NB4 (cell line): ENCODE data around the gene ATL1.

Experiments used
- DNase-seq: peaks from one replicate; pipeline ENCODE4 v3.0.0; 2010; ENCODE audit warnings: low read depth
- H3K4me3 ChIP-seq: one replicate; pipeline ENCODE4 v1.5.1; 2011; ENCODE audit warnings: mild to moderate bottlenecking, low read depth, low read length, moderate library complexity
- MYC ChIP-seq: IDR thresholded peaks from 2 replicates; pipeline ENCODE4 v1.6.1; 2011; ENCODE audit warnings: low read depth, low read length
- POLR2A ChIP-seq: IDR thresholded peaks from 2 replicates; pipeline ENCODE4 v1.6.1; 2011; ENCODE audit warnings: mild to moderate bottlenecking; ENCODE audit not compliant: insufficient read length; ENCODE audit errors: extremely low read depth
- TF ChIP-seq, protein P1 (sequence below): IDR thresholded peaks from one replicate; pipeline ENCODE4 v1.5.1; 2012; ENCODE audit warnings: low read depth, low read length
- TF ChIP-seq, protein P2 (sequence below): IDR thresholded peaks from 2 replicates; pipeline ENCODE4 v1.6.1; 2011; ENCODE audit warnings: low read depth, low read length

Gene ATL1

DNA sequence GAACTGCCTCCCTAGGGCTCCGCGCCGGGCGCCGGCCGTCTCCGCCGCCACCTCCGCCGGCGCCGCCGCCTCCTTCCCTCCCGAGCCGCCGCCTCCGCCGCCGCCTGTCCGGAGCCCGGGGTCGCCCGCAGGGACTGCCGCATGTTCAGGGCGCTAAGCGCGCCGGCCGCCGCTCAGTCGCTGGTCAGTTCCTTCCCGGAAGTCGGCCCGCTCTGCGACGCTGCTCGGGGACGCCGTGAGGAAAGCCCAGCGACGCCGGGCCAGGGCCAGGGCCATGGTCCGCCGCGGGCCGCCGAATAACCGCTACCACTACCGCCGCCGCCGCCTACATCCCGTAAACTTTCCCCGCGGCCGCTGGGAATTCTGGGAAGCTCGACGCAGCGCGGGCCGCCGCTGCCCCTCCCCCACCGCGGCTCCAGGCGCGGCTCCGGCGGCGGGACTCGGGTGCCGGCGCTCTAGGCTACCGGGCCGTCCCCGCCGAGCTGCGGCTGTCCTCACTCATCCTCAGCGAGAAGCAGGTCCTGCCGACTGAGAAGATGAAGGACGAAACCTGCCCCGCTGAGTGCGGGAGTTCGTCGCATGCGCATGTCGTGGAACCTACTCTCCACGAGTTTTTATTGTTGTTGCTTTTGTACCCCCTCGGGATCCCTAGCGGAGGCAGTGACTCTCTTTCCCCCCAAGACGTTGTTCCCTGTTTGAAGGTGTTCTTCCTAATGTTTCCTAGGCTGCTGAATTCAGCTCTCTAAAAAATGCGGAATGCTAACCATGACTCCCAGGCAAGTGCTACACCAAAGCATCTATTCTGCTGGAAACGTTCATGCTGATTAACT lies 108.3 kb downstream of the ATL1 start, which contains the start of gene SAV1:
Gene SAV1, minus strand, starts transcription at position 311 of the 830 bp plus-strand sequence. CDS start 339 bp downstream, outside the sequence.
- TF ChIP-seq POLR2A: peak; percentile 92
- TF ChIP-seq, protein P1, sequence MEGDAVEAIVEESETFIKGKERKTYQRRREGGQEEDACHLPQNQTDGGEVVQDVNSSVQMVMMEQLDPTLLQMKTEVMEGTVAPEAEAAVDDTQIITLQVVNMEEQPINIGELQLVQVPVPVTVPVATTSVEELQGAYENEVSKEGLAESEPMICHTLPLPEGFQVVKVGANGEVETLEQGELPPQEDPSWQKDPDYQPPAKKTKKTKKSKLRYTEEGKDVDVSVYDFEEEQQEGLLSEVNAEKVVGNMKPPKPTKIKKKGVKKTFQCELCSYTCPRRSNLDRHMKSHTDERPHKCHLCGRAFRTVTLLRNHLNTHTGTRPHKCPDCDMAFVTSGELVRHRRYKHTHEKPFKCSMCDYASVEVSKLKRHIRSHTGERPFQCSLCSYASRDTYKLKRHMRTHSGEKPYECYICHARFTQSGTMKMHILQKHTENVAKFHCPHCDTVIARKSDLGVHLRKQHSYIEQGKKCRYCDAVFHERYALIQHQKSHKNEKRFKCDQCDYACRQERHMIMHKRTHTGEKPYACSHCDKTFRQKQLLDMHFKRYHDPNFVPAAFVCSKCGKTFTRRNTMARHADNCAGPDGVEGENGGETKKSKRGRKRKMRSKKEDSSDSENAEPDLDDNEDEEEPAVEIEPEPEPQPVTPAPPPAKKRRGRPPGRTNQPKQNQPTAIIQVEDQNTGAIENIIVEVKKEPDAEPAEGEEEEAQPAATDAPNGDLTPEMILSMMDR: no peak
- TF ChIP-seq, protein P2, sequence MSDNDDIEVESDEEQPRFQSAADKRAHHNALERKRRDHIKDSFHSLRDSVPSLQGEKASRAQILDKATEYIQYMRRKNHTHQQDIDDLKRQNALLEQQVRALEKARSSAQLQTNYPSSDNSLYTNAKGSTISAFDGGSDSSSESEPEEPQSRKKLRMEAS: peak; percentile 7; the same call in 1 of the 2 replicates
- peak; percentile 43; the same call in 1 of the 2 replicates for TF ChIP-seq MYC
- peak; percentile 80 for DNase-seq
- peak within 1 kb of the TSS; percentile 77 for H3K4me3 ChIP-seq

DNA sequence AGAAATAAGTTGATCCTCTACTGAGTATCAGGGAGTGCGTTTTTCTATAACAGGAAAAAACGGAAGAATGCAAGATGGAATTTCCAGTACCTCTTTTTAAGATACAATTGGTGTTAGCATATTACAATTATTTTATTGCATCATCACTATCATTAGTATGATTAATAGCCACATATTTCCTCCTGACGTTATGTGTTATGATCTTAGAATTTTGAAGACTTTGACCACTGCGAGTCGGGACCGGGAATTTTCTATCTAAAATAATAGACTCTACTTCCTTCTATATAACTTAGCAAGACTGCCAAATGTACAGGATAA lies 108.8 kb downstream of the ATL1 start:
- TF ChIP-seq MYC: no peak
- no peak for DNase-seq
- H3K4me3 ChIP-seq: peak overlapping the region; percentile 77

DNA sequence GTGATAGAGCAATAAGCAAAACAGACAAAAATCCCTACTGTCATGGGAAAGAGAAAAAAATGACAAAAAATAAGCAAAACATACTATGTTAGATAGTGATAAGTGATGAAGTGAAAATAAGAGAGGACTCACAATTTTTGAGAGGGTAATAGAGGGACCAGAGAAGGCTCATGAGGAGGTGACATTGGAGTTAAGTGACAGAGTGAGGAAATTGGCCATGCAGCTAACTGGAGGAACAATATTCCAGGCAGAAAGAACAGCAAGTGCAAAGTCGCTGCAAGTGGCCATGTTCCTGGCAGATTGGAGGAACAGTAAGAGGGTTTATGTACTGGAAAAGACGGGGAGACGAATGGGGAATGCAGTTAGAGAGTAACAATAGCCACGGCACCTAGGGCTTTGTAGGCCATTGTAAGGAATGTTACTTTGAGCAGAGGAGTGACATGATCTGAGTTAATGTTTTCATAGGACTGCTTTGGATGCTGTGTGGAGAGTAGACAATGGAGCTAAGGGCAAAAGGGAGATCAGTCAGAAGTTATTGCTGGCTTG lies 109.6 kb downstream of the ATL1 start:
- TF ChIP-seq POLR2A: no peak
- TF ChIP-seq, protein P1: no peak
- no peak for TF ChIP-seq MYC
- no peak for DNase-seq
- no peak overlapping the region for H3K4me3 ChIP-seq

DNA sequence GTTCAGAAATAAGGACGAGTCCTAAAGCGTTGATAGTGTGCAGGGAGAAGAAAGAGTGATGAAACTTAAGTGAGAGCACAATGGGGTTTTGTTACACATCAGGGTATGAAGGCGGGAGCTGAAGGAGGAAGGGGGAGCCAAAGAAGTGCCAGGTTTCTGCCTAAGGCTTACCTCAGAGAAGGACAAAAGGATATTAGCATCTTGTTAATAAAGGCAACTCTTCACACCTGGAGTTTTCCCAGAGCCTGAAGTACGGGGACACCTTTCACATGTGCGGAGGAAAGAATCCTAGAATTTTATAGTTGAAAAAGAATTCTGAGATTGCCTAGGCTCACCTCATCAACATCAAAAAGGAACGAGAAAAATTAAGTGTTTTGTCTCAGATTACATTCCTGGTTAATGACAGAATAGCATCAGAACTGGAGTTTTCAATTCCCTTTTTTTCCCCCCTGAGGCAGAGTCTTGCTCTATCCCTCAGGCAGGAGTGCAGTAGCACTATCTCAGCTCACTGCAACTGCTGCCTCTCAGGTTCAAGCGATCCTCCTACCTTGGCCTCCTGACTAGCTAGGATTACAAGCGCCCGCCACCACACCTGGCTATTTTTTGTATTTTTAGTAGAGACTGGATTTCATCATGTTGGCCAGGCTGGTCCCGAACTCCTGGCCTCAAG lies 110.4 kb downstream of the ATL1 start:
- no peak for DNase-seq
- no peak overlapping the region for H3K4me3 ChIP-seq
- TF ChIP-seq, protein P2: no peak
- TF ChIP-seq, protein P1: no peak
- TF ChIP-seq POLR2A (no peak), MYC (no peak)

DNA sequence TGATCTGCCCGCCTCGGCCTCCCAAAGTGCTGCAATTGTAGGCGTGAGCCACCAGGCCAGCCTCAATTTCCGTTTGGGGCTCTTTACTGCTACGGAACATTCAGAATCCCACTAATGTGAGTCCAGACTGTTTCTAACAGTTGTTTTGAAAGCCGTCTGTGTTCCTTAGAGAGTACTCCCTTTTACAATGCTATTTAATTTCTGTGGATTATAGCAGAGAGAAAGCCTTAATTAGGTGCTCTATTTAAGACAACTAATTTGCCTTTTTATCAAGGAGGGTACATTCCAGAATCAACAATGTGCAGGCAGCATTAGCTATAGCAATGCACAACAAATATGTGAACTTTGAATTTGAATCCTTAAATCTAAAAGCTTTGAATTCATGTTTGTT lies 110.9 kb downstream of the ATL1 start:
- TF ChIP-seq, protein P2: no peak
- TF ChIP-seq MYC: no peak
- no peak for TF ChIP-seq POLR2A
- DNase-seq: no peak
- no peak overlapping the region for H3K4me3 ChIP-seq

DNA sequence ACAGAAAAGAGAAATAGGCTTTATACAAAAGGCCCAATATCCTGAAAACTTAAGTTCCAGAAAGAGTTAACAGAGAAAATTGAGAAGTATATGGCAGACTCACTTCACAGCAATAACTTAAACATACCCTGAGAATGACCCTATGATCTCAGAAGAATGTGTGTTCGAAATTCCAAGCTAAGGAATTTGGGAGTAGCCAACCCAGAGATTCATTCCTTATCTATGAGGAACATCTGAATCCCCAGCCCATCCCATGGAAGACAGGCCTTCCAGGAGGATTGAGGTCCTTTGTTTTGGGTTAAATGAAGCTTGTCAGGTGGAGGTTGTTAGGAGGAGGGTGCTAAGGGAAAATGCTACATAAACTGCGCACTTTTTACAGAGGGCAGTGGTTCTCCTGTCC lies 115.7 kb downstream of the ATL1 start:
- no peak for DNase-seq
- TF ChIP-seq, protein P2: no peak
- no peak overlapping the region for H3K4me3 ChIP-seq

DNA sequence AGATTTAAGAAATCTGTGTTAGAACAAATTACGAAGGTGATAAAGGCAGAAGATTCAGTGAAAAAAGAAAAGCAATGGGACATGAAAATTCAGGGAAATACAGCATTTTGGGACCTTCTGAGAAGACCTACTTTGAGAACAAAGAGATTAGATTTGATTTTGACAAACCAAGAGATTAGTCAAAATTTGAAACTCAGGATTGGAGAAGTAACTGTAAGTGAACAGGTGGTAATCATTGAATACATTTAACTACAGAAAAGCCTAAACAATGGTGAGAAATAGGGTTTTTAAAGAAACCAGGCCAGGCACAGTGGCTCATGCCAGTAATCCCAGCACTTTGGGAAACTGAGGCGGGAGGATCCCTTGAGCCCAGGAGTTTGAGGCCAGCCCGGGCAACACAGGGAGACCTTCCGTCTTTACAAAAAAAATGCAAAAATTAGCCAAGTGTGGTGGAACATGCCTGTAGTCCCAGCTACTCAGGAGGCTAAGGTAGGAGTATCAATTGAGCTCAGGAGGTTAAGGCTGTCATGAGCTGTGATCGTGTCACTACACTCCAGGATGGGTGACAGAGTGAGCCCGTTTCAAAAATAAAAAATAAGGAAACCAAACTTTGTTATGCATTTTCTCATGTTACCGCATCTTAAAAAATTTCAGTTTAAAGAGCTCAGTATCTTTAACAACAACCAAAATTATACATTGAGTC lies 117.0 kb downstream of the ATL1 start:
- H3K4me3 ChIP-seq: no peak overlapping the region
- no peak for DNase-seq
- TF ChIP-seq POLR2A: no peak
- TF ChIP-seq, protein P2: no peak
